Effector memory CD8-positive, alpha-beta T cell (primary cell): ENCODE data around the gene XXYLT1.
A peak's percentile ranks its signal among the peaks of the same experiment; 100 is the strongest.
"Not testable (repeated sequence)": the region's sequence is repeated elsewhere in the genome, so short reads cannot be mapped to it uniquely, and the experiment has no call there.

Experiments used
- ATAC-seq: fragments of 150-1000 bp; cut with Tn5 transposase; replicated peaks from 2 replicates; pipeline ENCODE4 v1.10.0; 2021; ENCODE audit warnings: mild to moderate bottlenecking, moderate library complexity
- DNase-seq, 3 experiments: peaks; one replicate each; pipeline ENCODE4 v3.0.0; 2021
- H3K27ac Mint-ChIP-seq, 2 donors: one replicate each; pipeline ENCODE4 v1.8.0; 2022; ENCODE audit warnings: mild to moderate bottlenecking in 2 of 2, mixed read lengths in 2 of 2, moderate library complexity in 2 of 2
- H3K27me3 Mint-ChIP-seq, 2 donors: one replicate each; pipeline ENCODE4 v1.8.0; 2022; ENCODE audit warnings: mixed read lengths in 2 of 2
- H3K36me3 Mint-ChIP-seq: one replicate; pipeline ENCODE4 v1.8.0; 2022; ENCODE audit warnings: mild to moderate bottlenecking, moderate library complexity, mixed read lengths; ENCODE audit not compliant: insufficient read depth
- H3K4me1 Mint-ChIP-seq, 2 donors: one replicate each; pipeline ENCODE4 v1.8.0; 2022; ENCODE audit warnings: low read depth in 2 of 2, mixed read lengths in 2 of 2
- H3K4me3 Mint-ChIP-seq, 2 donors: one replicate each; pipeline ENCODE4 v1.8.0; 2022; ENCODE audit warnings: mild to moderate bottlenecking in 2 of 2, mixed read lengths in 2 of 2, moderate library complexity in 2 of 2
- H3K9me3 Mint-ChIP-seq, 2 donors: one replicate each; pipeline ENCODE4 v1.8.0; 2022; ENCODE audit warnings: mixed read lengths in 2 of 2

The XXYLT1 gene

GRCh38 chr3:195195321-195196209, 75.4 kb downstream of the XXYLT1 start:
- Mint-ChIP-seq H3K4me1 (peaks cover 7 to 23% of the 10 kb centered on the region in 2 donors), H3K9me3 (peaks cover 0 to 7% of the 10 kb centered on the region in 2 donors), H3K27ac (peak overlapping the region in 1 of 2 donors; percentile 44), H3K27me3 (no peaks in the 10 kb centered on the region), H3K4me3 (no peak overlapping the region), H3K36me3 (no peaks in the 10 kb centered on the region)
- ATAC-seq (no peak), DNase-seq (no peak)

GRCh38 chr3:195194559-195195206, 76.3 kb downstream of the XXYLT1 start:
- Mint-ChIP-seq H3K27ac (peak overlapping the region in 1 of 2 donors; percentile 33), H3K27me3 (no peaks in the 10 kb centered on the region), H3K4me3 (no peak overlapping the region), H3K36me3 (no peaks in the 10 kb centered on the region), H3K9me3 (peaks cover 0 to 7% of the 10 kb centered on the region in 2 donors), H3K4me1 (peaks cover 7 to 23% of the 10 kb centered on the region in 2 donors)
- DNase-seq = no peak
- no peak for ATAC-seq

- H3K27ac Mint-ChIP-seq = no peak overlapping the region
- ATAC-seq (no peak), DNase-seq (no peak)
- peaks cover 9 to 20% of the 10 kb centered on the region in 2 donors for H3K4me1 Mint-ChIP-seq
- peaks cover 0 to 7% of the 10 kb centered on the region in 2 donors for H3K9me3 Mint-ChIP-seq
- H3K36me3 Mint-ChIP-seq = peaks cover 2% of the 10 kb centered on the region
- no peak overlapping the region for H3K4me3 Mint-ChIP-seq
- no peaks in the 10 kb centered on the region for H3K27me3 Mint-ChIP-seq
Observed at GRCh38 chr3:195191580-195191979, 79.4 kb downstream of the XXYLT1 start.

- Mint-ChIP-seq H3K27ac (no peak overlapping the region), H3K9me3 (peaks cover 0 to 7% of the 10 kb centered on the region in 2 donors), H3K4me3 (no peak overlapping the region), H3K27me3 (no peaks in the 10 kb centered on the region), H3K36me3 (peaks cover 2% of the 10 kb centered on the region), H3K4me1 (peaks cover 17 to 23% of the 10 kb centered on the region in 2 donors)
- DNase-seq (no peak), ATAC-seq (no peak)
Observed at GRCh38 chr3:195189821-195190220, 81.1 kb downstream of the XXYLT1 start.

- Mint-ChIP-seq H3K36me3 (peaks cover 2% of the 10 kb centered on the region), H3K9me3 (peaks cover 0 to 7% of the 10 kb centered on the region in 2 donors), H3K27me3 (no peaks in the 10 kb centered on the region), H3K27ac (no peak overlapping the region), H3K4me3 (no peak overlapping the region), H3K4me1 (peaks cover 14 to 22% of the 10 kb centered on the region in 2 donors)
- no peak for DNase-seq
- ATAC-seq = no peak
Observed at GRCh38 chr3:195188426-195188927, 82.5 kb downstream of the XXYLT1 start.

GRCh38 chr3:195187609-195188425, 83.1 kb downstream of the XXYLT1 start:
- H3K4me3 Mint-ChIP-seq = no peak overlapping the region
- no peak for DNase-seq
- peaks cover 2% of the 10 kb centered on the region for H3K36me3 Mint-ChIP-seq
- no peak overlapping the region for H3K27ac Mint-ChIP-seq
- ATAC-seq = no peak
- no peaks in the 10 kb centered on the region for H3K27me3 Mint-ChIP-seq
- H3K4me1 Mint-ChIP-seq = peaks cover 14 to 22% of the 10 kb centered on the region in 2 donors
- peaks cover 0 to 7% of the 10 kb centered on the region in 2 donors for H3K9me3 Mint-ChIP-seq

GRCh38 chr3:195186710-195187047, 84.3 kb downstream of the XXYLT1 start:
- not testable (repeated sequence) for ATAC-seq
- H3K4me1 Mint-ChIP-seq = peaks cover 14 to 27% of the 10 kb centered on the region in 2 donors

GRCh38 chr3:195186041-195186709, 84.8 kb downstream of the XXYLT1 start:
- H3K36me3 Mint-ChIP-seq = peaks cover 2% of the 10 kb centered on the region
- DNase-seq (no peak), ATAC-seq (no peak)
- peak overlapping the region in 1 of 2 donors; percentile 79 for H3K27ac Mint-ChIP-seq
- peaks cover 14 to 27% of the 10 kb centered on the region in 2 donors for H3K4me1 Mint-ChIP-seq
- peak overlapping the region in 1 of 2 donors; percentile 8 for H3K4me3 Mint-ChIP-seq
- peaks cover 0 to under 1% of the 10 kb centered on the region in 2 donors for H3K9me3 Mint-ChIP-seq
- no peaks in the 10 kb centered on the region for H3K27me3 Mint-ChIP-seq

More at GRCh38 chr3:195186710-195187047, 84.3 kb downstream of the XXYLT1 start:
- H3K4me3 Mint-ChIP-seq = peak overlapping the region in 1 of 2 donors; percentile 8
- H3K36me3 Mint-ChIP-seq, DNase-seq, H3K9me3 Mint-ChIP-seq, H3K27me3 Mint-ChIP-seq: not testable (repeated sequence)
- H3K27ac Mint-ChIP-seq = peak overlapping the region in 1 of 2 donors; percentile 79

GRCh38 chr3:195185583-195185982, 85.4 kb downstream of the XXYLT1 start:
- DNase-seq (no peak), ATAC-seq (no peak)
- Mint-ChIP-seq H3K4me3 (no peak overlapping the region), H3K27ac (no peak overlapping the region), H3K36me3 (peaks cover 2% of the 10 kb centered on the region), H3K27me3 (no peaks in the 10 kb centered on the region), H3K9me3 (no peaks in the 10 kb centered on the region), H3K4me1 (peaks cover 14 to 27% of the 10 kb centered on the region in 2 donors)

GRCh38 chr3:195184716-195185421, 86.1 kb downstream of the XXYLT1 start:
- H3K36me3 Mint-ChIP-seq = peaks cover 2% of the 10 kb centered on the region
- peaks cover 14 to 27% of the 10 kb centered on the region in 2 donors for H3K4me1 Mint-ChIP-seq
- ATAC-seq = no peak
- no peak overlapping the region for H3K4me3 Mint-ChIP-seq
- DNase-seq = no peak
- no peaks in the 10 kb centered on the region for H3K9me3 Mint-ChIP-seq
- H3K27me3 Mint-ChIP-seq = no peaks in the 10 kb centered on the region
- H3K27ac Mint-ChIP-seq = peak overlapping the region; percentile 1 to 27

GRCh38 chr3:195183071-195183776, 87.7 kb downstream of the XXYLT1 start:
- Mint-ChIP-seq H3K4me3 (peak overlapping the region in 1 of 2 donors; percentile 23), H3K36me3 (no peaks in the 10 kb centered on the region), H3K27me3 (no peaks in the 10 kb centered on the region), H3K27ac (peak overlapping the region in 1 of 2 donors; percentile 69), H3K4me1 (peaks cover 14 to 27% of the 10 kb centered on the region in 2 donors), H3K9me3 (no peaks in the 10 kb centered on the region)
- ATAC-seq = no peak
- DNase-seq = no peak

GRCh38 chr3:195182470-195182795, 88.5 kb downstream of the XXYLT1 start:
- no peak for ATAC-seq
- Mint-ChIP-seq H3K4me1 (peaks cover 14 to 27% of the 10 kb centered on the region in 2 donors), H3K4me3 (no peak overlapping the region), H3K27ac (peak overlapping the region in 1 of 2 donors; percentile 69), H3K9me3 (no peaks in the 10 kb centered on the region), H3K36me3 (no peaks in the 10 kb centered on the region), H3K27me3 (no peaks in the 10 kb centered on the region)
- no peak for DNase-seq
